GM12878 (cell line): ENCODE data around the gene DNAJC15. TPM values are rescaled to one million over a fixed set of nuclear protein-coding genes. Genes with fewer than 3 reads are reported as not detected.
A peak's percentile ranks its signal among the peaks of the same experiment; 100 is the strongest.

Source experiments
- ATAC-seq: fragments of 200-7000 bp; cut with Tn5 transposase; 3 replicates; pipeline ENCODE4 v1.9.1; 2020; ENCODE audit warnings: mild to moderate bottlenecking, moderate library complexity
- BruUV-seq: library from RNA; stranded (reverse); fragments of 400-500 nt; replicated peaks from 2 replicates; lab custom pipeline; 2021; lab: Mats Ljungman, UMichigan
- CTCF ChIA-PET: fragments of 300-600 bp; sonication (Branson Sonifier 250); formaldehyde crosslinking; extraction: SDS; loops from one replicate; lab custom pipeline; 2021; ENCODE audit warnings: inconsistent platforms; lab: Yijun Ruan, JAX
- POLR2A ChIA-PET: fragments of 350-600 bp; formaldehyde crosslinking; extraction: SDS; loops from one replicate; lab custom pipeline; 2021; ENCODE audit warnings: inconsistent platforms; lab: Charles Lee
- RAD21 ChIA-PET: fragments of 300-600 bp; sonication (Branson Sonifier 250); formaldehyde crosslinking; loops from one replicate; lab custom pipeline; 2023; ENCODE audit warnings: antibody characterized with exemption; ENCODE audit not compliant: unreplicated experiment; lab: Charles Lee
- SMC1A ChIA-PET: fragments of 300-600 bp; sonication (Branson Sonifier 250); formaldehyde crosslinking; loops from one replicate; lab custom pipeline; 2023; ENCODE audit not compliant: unreplicated experiment, uncharacterized antibody; lab: Charles Lee
- DNase-seq: peaks from one replicate; pipeline ENCODE4 v3.0.0-alpha.2; 2011; ENCODE audit warnings: low read depth, low spot score
- FAIRE-seq: peaks from 3 replicates; lab custom pipeline; 2011; peaks lifted over from hg19 to GRCh38; lab: Jason Lieb, UNC
- H2AFZ ChIP-seq: 2 replicates; pipeline ENCODE4 v1.6.0; 2011; ENCODE audit warnings: low read depth, low read length, control low read depth; ENCODE audit not compliant: control insufficient read depth
- H3K27ac ChIP-seq: 2 replicates; pipeline ENCODE4 v1.5.1; 2011; ENCODE audit warnings: control low read depth; ENCODE audit not compliant: control insufficient read depth, insufficient read depth
- H3K27me3 ChIP-seq, 2 experiments: replicated peaks in 1 of 2; 2 replicates each; pipeline versions ENCODE4 v1.6.0 to v1.6.1; 2011; ENCODE audit warnings: low read length in 1 of 2; ENCODE audit not compliant: control insufficient read depth in 2 of 2, insufficient read depth in 2 of 2
- H3K36me3 ChIP-seq, 2 experiments: 2 replicates each; pipeline ENCODE4 v1.5.1; 2011; ENCODE audit warnings: low read length in 1 of 2; ENCODE audit not compliant: control insufficient read depth in 2 of 2, insufficient read depth in 2 of 2
- H3K4me1 ChIP-seq: 2 replicates; pipeline ENCODE4 v1.6.1; 2011; ENCODE audit warnings: mild to moderate bottlenecking, low read length, moderate library complexity, mixed read lengths; ENCODE audit not compliant: control insufficient read depth, insufficient read depth
- H3K4me2 ChIP-seq: 2 replicates; pipeline ENCODE4 v1.6.0; 2011; ENCODE audit warnings: control low read depth; ENCODE audit not compliant: control insufficient read depth, insufficient read depth
- H3K4me3 ChIP-seq: fragments of 200-600 bp; sonication (generic); 2 replicates; pipeline ENCODE4 v1.5.1; 2016
- H3K79me2 ChIP-seq: 2 replicates; pipeline ENCODE4 v1.6.0; 2011; ENCODE audit warnings: low read length; ENCODE audit not compliant: control insufficient read depth, insufficient read depth
- H3K9ac ChIP-seq: 2 replicates; pipeline ENCODE4 v1.8.0; 2011; ENCODE audit warnings: low read length, control low read depth, mixed read lengths; ENCODE audit not compliant: control insufficient read depth, insufficient read depth
- H3K9me3 ChIP-seq: replicated peaks from 3 replicates; pipeline ENCODE4 v1.5.1; 2011; ENCODE audit warnings: mild to moderate bottlenecking, low read length; ENCODE audit not compliant: control insufficient read depth, insufficient read depth
- H4K20me1 ChIP-seq: 2 replicates; pipeline ENCODE4 v1.6.0; 2011; ENCODE audit not compliant: control insufficient read depth, insufficient read depth
- CTCF ChIP-seq, 3 experiments: IDR thresholded peaks in 2 of 3; conservative IDR thresholded peaks in 1 of 3; 2 replicates each; pipeline ENCODE4 v1.5.1; 2011; ENCODE audit warnings: low read depth in 3 of 3, low read length in 3 of 3, mild to moderate bottlenecking in 3 of 3, control low read depth in 2 of 3, moderate library complexity in 2 of 3, inconsistent platforms in 1 of 3, mixed read lengths in 1 of 3; ENCODE audit not compliant: control insufficient read depth in 2 of 3, insufficient read depth in 1 of 3; ENCODE audit errors: extremely low read depth in 1 of 3
- CUX1 ChIP-seq: IDR thresholded peaks from 2 replicates; pipeline ENCODE4 v1.6.1; 2012; ENCODE audit warnings: improper control_type of control experiment, low read depth, low read length; ENCODE audit not compliant: insufficient replicate concordance
- IKZF2 ChIP-seq, 2 experiments: fragments of 450-650 bp; IDR thresholded peaks; 2 replicates each; pipeline ENCODE4 v1.6.1; 2017; ENCODE audit warnings: mild to moderate bottlenecking in 2 of 2, moderate library complexity in 2 of 2
- MEF2B ChIP-seq: fragments of 450-650 bp; IDR thresholded peaks from 2 replicates; pipeline ENCODE4 v1.6.1; 2018; ENCODE audit warnings: mild to moderate bottlenecking, moderate library complexity; ENCODE audit not compliant: partially characterized antibody, poor library complexity, severe bottlenecking
- SMC3 ChIP-seq: IDR thresholded peaks from 2 replicates; pipeline ENCODE4 v1.6.1; 2011; ENCODE audit warnings: low read length, improper control_type of control experiment, borderline replicate concordance
- YBX1 ChIP-seq: fragments of 450-650 bp; IDR thresholded peaks from 2 replicates; pipeline ENCODE4 v1.6.1; 2016; ENCODE audit warnings: antibody characterized with exemption
- WGBS: methylation state at CpG from one replicate; pipeline ENCODE4 v1.1.6; 2016; ENCODE audit warnings: low lambda C conversion rate; ENCODE audit not compliant: insufficient replicate concordance, insufficient coverage; ENCODE audit errors: missing lambda C conversion rate; 5-methylcytosine and 5-hydroxymethylcytosine counted together
- in situ Hi-C: fragments of 300-500 bp; cut with MboI; formaldehyde crosslinking; loops from 9 replicates; pipeline ENCODE4 v1.14.3; 2018; ENCODE audit warnings: mixed read lengths
- intact Hi-C: fragments of 100-400 bp; cut with micrococcal nuclease; formaldehyde crosslinking; loops from one replicate; pipeline ENCODE4 v1.14.2; 2022; ENCODE audit not compliant: unreplicated experiment
- polyA plus RNA-seq, 11 experiments: library from polyadenylated mRNA; depleted of rRNA in 4 of 11; unstranded in 6 of 11; stranded (reverse) in 5 of 11; fragments of >200 nt; fragmentation: Nextera tagmentation in 4 of 11; fragmentation: Illumina TruSeq in 1 of 11; extraction: Ambion mirVana in 4 of 11; extraction: Trizol in 1 of 11; gene quantifications; 1 replicate in 1 of 11; 2 replicates in 10 of 11; pipeline versions ENCODE4 v1.2.1 to v1.2.3, GENCODE V29; 2011 to 2016; ENCODE audit warnings: inconsistent platforms in 2 of 11, missing spikeins in 2 of 11, low read depth in 1 of 11
- total RNA-seq, 4 experiments: library from RNA; depleted of rRNA in 3 of 4; stranded (reverse); fragments of >200 nt in 3 of 4; fragmentation: Illumina TruSeq in 1 of 4; extraction: Trizol in 1 of 4; gene quantifications; 2 replicates each; pipeline versions ENCODE4 v1.2.1 to v1.2.3, GENCODE V29; 2013 to 2021
- TF ChIP-seq, protein P1 (sequence below): IDR thresholded peaks from 2 replicates; pipeline ENCODE4 v1.6.1; 2011; ENCODE audit warnings: borderline replicate concordance, low read depth, mild to moderate bottlenecking, moderate library complexity, low read length; ENCODE audit not compliant: insufficient read depth, poor library complexity, severe bottlenecking
- TF ChIP-seq, protein P2 (sequence below): fragments of 450-650 bp; IDR thresholded peaks from 2 replicates; pipeline ENCODE4 v1.6.1; 2017; ENCODE audit warnings: mild to moderate bottlenecking, low read depth, inconsistent platforms; ENCODE audit not compliant: poor library complexity, severe bottlenecking
- TF ChIP-seq, protein P3 (sequence below): IDR thresholded peaks from 2 replicates; pipeline ENCODE4 v1.6.1; 2011; ENCODE audit warnings: low read depth, mild to moderate bottlenecking, low read length, moderate library complexity, borderline replicate concordance; ENCODE audit errors: extremely low read depth

DNAJC15 gene
- total and polyA plus RNA-seq, 10 of the 15 experiments (the other 5 are each of a cell fraction or from before 2014, with no cell fraction given), result 13.1 to 104 (median 54.4) TPM

GRCh38 chr13:43132257-43132656 lies 108.9 kb downstream of the DNAJC15 start:
- Histone ChIP-seq H4K20me1 (no peaks in the 10 kb centered on the region), H3K4me1 (0 out of 2 replicates have a peak, but pooled peaks cover 8% of the 10 kb centered on the region), H3K4me3 (no peak overlapping the region), H3K4me2 (no peak overlapping the region), H3K79me2 (no peaks in the 10 kb centered on the region), H2AFZ (no peak overlapping the region), H3K27me3 (no peaks in the 10 kb centered on the region; a peak in 1 of 4 replicates), H3K36me3 (no peaks in the 10 kb centered on the region), H3K27ac (no peak overlapping the region), H3K9me3 (no peaks in the 10 kb centered on the region), H3K9ac (no peak overlapping the region)
- no TSS peak for BruUV-seq
- SMC1A ChIA-PET, result interaction anchor here (0.5 to 3.4 kb wide), 24 partner anchors 11 to 1225 kb away, joined by 3 to 29 read pairs (median 4); partner anchors contain the start of gene DNAJC15
- CTCF ChIA-PET, result interaction anchor here (0.7 to 5.0 kb wide), 26 partner anchors 10 to 537 kb away, joined by 3 to 51 read pairs (median 4); partner anchors contain the start of gene DNAJC15
- POLR2A ChIA-PET, result no interaction called here
- ATAC-seq (peak; percentile 71), DNase-seq (no peak), FAIRE-seq (no peak)
- in situ Hi-C loops, result no loop called here
- 29% methylated on average over 4 of the region's 4 CpGs for WGBS
- RAD21 ChIA-PET, result interaction anchor here (0.7 to 2.0 kb wide), 22 partner anchors 10 to 802 kb away, joined by 3 to 17 read pairs (median 4); partner anchors contain the start of gene EPSTI1
- intact Hi-C loops, result loop anchor here (2.0 kb wide), 1 partner anchor 161 kb away; no protein-coding TSS in a partner anchor
- TF ChIP-seq, protein P1, sequence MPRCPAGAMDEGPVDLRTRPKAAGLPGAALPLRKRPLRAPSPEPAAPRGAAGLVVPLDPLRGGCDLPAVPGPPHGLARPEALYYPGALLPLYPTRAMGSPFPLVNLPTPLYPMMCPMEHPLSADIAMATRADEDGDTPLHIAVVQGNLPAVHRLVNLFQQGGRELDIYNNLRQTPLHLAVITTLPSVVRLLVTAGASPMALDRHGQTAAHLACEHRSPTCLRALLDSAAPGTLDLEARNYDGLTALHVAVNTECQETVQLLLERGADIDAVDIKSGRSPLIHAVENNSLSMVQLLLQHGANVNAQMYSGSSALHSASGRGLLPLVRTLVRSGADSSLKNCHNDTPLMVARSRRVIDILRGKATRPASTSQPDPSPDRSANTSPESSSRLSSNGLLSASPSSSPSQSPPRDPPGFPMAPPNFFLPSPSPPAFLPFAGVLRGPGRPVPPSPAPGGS, result no peak
- no peak for TF ChIP-seq CUX1
- 0 out of 4 replicates have a peak, but pooled peaks of 1 of the 2 experiments have one; percentile 9 for TF ChIP-seq IKZF2 (IDR thresholded peaks at IDR 0.05)
- peak; percentile 18 to 67 (median 39); a peak in 5 of 6 replicates for TF ChIP-seq CTCF (IDR thresholded peaks at IDR 0.05 in 2 of 3, conservative IDR thresholded peaks at IDR 0.05 in 1 of 3; ENCODE audit: control insufficient read depth in 2 of 3, extremely low read depth in 1 of 3, insufficient read depth in 1 of 3, low read depth in 3 of 3, low read length in 3 of 3)
- TF ChIP-seq YBX1, result no peak
- TF ChIP-seq, protein P2, sequence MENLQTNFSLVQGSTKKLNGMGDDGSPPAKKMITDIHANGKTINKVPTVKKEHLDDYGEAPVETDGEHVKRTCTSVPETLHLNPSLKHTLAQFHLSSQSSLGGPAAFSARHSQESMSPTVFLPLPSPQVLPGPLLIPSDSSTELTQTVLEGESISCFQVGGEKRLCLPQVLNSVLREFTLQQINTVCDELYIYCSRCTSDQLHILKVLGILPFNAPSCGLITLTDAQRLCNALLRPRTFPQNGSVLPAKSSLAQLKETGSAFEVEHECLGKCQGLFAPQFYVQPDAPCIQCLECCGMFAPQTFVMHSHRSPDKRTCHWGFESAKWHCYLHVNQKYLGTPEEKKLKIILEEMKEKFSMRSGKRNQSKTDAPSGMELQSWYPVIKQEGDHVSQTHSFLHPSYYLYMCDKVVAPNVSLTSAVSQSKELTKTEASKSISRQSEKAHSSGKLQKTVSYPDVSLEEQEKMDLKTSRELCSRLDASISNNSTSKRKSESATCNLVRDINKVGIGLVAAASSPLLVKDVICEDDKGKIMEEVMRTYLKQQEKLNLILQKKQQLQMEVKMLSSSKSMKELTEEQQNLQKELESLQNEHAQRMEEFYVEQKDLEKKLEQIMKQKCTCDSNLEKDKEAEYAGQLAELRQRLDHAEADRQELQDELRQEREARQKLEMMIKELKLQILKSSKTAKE, result no peak
- TF ChIP-seq, protein P3, sequence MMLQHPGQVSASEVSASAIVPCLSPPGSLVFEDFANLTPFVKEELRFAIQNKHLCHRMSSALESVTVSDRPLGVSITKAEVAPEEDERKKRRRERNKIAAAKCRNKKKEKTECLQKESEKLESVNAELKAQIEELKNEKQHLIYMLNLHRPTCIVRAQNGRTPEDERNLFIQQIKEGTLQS, result no peak
- TF ChIP-seq SMC3, result peak; percentile 59; the same call in 1 of the 2 replicates
- no peak for TF ChIP-seq MEF2B
